Amniotic epithelial cell (primary cell): ENCODE measurements around the gene NCAPG2.
A peak's percentile ranks its signal among the peaks of the same experiment; 100 is the strongest.

ENCODE experiments used
- DNase-seq: peaks from one replicate; pipeline ENCODE4 v3.0.0-alpha.2; 2010; ENCODE audit warnings: low read depth

NCAPG2 gene

GRCh38 chr7:158595068-158595467, 109.5 kb downstream of the NCAPG2 start:
- peak; percentile 24 for DNase-seq

GRCh38 chr7:158592541-158592940, 112.1 kb downstream of the NCAPG2 start:
- no peak for DNase-seq

DNA sequence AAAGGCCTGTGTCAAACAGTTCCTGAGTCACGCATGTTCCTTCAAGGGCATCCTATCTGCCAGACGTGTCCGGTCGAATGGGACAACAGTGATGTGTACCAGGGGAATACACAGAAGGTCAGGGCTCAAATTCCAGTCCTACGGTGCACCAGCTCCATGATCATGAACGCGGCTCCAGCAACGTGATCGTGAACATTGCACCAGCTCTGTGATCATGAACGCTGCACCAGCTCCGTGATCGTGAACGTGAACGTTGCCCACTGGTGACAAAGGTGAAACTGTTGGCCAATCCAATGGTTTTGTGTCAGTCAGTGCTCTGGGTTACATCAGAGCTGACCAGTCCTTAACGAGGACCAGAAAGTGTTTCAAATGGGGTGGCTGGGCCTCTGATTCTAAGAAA, 112.7 kb downstream of the NCAPG2 start:
- no peak for DNase-seq

DNA sequence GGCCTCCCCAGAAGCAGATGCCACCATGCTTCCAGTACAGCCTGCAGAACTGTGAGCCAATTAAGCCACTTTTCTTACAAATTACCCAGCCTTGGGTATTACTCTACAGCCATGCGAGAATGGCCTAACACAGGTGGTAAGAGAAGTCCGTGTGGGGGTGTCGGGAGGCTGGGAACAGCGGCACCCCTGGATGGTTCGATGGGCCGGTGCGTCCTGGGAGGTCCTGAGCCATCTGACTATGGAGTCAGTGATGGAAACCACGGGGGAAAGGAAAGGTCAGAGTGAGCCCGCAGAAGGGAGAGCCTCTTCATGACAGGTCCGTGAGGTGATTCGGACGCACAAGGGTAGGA, 114.4 kb downstream of the NCAPG2 start:
- DNase-seq: no peak

DNA sequence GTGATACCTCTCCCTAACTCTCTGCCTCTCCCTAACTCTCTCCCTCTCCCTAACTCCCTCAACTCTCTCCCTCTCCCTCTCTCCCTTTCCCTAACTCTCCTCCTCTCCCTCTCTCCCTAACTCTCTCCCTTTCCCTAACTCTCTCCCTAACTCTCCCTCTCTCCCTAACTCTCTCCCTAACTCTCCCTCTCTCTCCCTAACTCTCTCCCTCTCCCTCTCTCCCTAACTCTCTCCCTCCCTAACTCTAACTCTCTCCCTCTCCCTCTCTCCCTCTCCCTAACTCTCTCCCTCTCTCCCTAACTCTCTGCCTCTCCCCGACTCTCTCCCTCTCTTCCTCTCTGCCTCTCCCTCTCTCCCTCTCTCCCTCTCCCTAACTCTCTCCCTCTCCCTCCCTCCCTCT, 115.0 kb downstream of the NCAPG2 start:
- DNase-seq: no peak

DNA sequence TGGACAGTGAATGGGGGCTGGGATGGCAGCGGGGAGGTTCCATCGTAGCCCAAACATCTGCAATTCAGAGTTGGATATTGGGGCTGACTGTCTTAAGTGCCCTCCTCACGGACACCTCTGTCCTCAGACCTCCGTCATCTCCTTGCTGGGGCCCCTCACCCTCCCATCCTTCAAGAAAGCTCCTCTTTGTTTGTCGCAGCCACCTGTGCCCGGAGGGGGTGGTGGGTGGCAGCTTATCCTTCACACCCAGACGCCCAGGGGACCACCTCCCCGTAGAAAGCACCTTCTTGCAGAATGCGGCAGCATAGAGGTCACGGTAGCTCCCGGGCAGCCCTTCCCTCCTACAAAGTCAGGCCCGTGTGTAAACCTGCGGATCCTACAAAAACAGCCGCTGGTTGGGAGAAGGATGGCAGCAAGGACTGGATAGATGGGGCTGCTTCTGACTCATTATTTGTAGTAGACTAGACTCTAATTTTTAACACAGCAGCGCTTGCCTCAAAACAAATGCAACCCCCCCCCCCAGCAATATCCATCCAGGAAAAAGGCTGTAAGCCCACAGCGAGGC, 115.6 kb downstream of the NCAPG2 start:
- no peak for DNase-seq

DNA sequence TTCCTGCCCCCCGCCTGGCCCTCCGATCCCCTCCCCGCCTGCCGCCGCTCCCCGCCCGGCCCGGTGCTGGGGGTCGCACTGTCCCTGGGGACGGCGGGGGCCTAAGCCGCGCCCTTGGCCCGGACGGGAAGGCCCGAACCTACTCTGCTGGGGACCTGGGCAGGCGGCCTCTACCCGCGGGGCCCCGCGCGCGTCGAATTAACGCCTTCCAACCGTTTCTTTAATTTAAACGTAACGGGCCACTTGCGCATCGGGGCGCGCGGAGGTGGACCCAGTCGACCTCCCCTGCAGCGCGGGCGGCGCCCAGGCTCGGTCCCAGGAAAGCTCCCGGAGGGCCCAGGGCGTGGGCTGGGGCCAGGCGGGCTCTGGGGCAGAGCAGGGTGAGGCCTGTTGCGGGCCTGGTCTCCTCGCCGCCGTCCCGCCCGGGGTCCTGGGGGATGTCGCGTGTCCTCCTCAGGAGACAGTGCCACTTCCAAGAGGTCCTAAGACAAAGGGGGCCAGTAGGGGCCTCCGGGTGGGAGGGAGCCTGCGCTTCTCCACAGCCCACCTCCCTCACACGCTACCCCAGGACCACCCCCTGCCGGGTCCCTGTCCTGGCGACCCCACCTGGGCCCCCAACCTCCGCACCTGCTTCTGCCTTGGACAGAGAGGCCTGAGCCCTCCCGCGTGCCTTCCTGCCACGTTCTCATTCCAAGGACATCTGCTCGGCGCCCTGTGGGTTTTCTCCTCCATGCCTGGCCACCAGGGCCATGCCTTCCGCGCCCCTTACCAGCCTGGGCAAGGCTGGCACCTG, 116.3 kb downstream of the NCAPG2 start:
- DNase-seq: no peak

GRCh38 chr7:158587162-158588084, 117.2 kb downstream of the NCAPG2 start, which contains the start of gene PTPRN2:
PTPRN2 (minus strand) TSS chr7:158587823.
- DNase-seq: peak; percentile 32

- no peak for DNase-seq
These were observed 118.0 kb downstream of the NCAPG2 start for GRCh38 chr7:158586499-158587161.

DNA sequence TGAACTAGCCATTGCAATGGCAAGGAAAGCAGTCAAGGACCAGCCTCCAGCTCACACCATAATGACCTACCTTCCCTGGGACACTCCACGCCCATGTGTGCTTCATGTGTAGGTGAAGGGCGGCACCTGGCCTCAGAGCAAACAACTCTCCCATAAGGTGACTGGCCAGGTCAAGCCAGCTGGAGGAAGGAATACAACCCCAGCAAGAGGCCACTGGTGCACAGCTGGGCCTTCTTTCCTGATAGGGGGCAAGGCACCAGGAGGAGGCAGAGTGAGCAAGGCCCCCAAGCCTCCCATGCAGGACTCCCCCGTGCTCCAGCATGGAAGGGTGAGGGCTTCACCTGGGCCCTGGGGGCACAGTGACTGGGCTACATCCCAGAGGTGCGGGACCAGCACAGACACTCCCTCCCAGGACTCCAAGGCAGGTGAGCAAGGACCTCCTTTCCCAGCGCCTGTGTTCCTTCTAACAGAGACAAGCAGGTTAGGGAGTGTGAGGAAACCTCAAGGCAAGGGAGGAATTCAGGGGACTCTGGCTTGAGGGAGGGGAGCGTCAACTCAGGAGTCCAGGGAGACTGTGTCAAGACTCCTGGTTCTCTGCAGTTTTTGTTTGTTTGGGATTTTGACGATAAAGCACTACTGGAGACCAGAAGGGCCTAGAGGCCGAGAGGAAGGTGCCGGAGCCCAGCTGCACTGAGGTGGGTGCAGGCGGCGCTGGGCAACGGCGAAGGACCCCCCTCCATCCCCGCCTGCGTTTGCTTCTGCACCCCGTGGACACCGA, 118.7 kb downstream of the NCAPG2 start:
- DNase-seq: no peak

GRCh38 chr7:158584407-158584806, 120.2 kb downstream of the NCAPG2 start:
- DNase-seq: no peak

- no peak for DNase-seq
These were observed 120.8 kb downstream of the NCAPG2 start for GRCh38 chr7:158583810-158584209.

GRCh38 chr7:158583143-158583542, 121.5 kb downstream of the NCAPG2 start:
- DNase-seq: no peak

GRCh38 chr7:158582089-158582456, 122.5 kb downstream of the NCAPG2 start:
- DNase-seq: no peak

DNA sequence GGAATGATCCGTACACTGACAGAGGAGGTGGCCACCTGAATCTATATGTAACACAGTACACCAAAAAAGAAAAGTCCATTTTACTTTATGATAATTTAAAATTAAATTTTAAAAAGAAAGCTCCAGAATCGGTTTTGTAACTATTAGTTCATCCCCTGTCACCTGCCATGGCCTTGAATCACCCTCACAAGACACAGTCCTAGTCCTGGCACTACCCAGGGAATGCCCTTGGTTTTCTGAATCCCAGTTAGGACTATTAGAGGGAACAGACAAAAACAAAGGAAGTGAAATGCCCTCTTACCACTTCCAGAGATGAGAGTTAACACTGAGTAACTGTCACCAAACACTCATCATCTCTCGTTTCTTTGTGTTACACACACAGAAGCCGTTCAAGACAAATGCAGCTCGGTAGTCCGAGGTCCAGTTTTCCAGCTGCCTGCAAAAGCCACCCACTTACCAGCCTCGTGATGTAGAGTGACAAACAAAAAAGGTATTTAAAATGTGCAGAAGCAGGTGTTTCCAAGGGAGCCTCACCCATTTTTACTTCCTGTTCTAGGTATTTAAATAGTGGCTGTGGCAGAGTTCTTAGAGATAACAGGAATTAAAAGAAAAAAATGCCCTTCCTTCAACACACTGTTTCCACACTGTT, 123.0 kb downstream of the NCAPG2 start:
- DNase-seq: no peak
